ENCODE data around the gene INSYN2B. TPM values are rescaled to one million over a fixed set of nuclear protein-coding genes. Genes with fewer than 3 reads are reported as not detected.

The INSYN2B gene
- total RNA-seq, 1 experiment from 2014 or later: not detected

GRCh38 chr5:170021506-170021905, 41.2 kb upstream of the INSYN2B start:
- intact Hi-C loops (cut with micrococcal nuclease): no loop called here
- Histone ChIP-seq H3K36me3 (ENCODE audit: control insufficient read depth in 1 of 2, insufficient read depth in 2 of 2, low read length in 2 of 2) (no peaks in the 10 kb centered on the region), H3K79me2 (ENCODE audit: insufficient read depth, low read length) (no peaks in the 10 kb centered on the region), H3K27me3 (ENCODE audit: insufficient read depth, low read length) (peaks cover 83% of the 10 kb centered on the region), H3K4me3 (replicated peaks in 1 of 2; ENCODE audit: low read depth in 1 of 2, low read length in 2 of 2) (no peak overlapping the region), H3K4me2 (ENCODE audit: low read length) (no peak overlapping the region), H2AFZ (ENCODE audit: low read depth, low read length, poor library complexity, severe bottlenecking) (no peak overlapping the region), H3K9me3 (ENCODE audit: control insufficient read depth in 1 of 2, insufficient read depth in 1 of 2, low read depth in 1 of 2, low read length in 2 of 2) (no peaks in the 10 kb centered on the region), H3K9ac (ENCODE audit: low read length) (no peak overlapping the region), H3K9me2 (ENCODE audit: insufficient read depth) (no peaks in the 10 kb centered on the region), H3K27ac (ENCODE audit: low read depth, low read length) (no peak overlapping the region), H4K20me1 (ENCODE audit: insufficient read depth) (no peaks in the 10 kb centered on the region), H3K4me1 (ENCODE audit: control insufficient read depth in 1 of 2, insufficient read depth in 2 of 2, low read length in 2 of 2) (no peaks in the 10 kb centered on the region)
- TF ChIP-seq EZH2phosphoT487 (IDR thresholded peaks at IDR 0.05; ENCODE audit: borderline replicate concordance) (no peak), MAX (IDR thresholded peaks at IDR 0.05) (no peak), ELF1 (IDR thresholded peaks at IDR 0.05; ENCODE audit: borderline replicate concordance, low read depth) (no peak), SRF (IDR thresholded peaks at IDR 0.05; ENCODE audit: low read depth) (no peak), EGR1 (IDR thresholded peaks at IDR 0.05; ENCODE audit: low read depth) (no peak), SP1 (IDR thresholded peaks at IDR 0.05; ENCODE audit: low read depth) (no peak), POLR2AphosphoS5 (IDR thresholded peaks at IDR 0.05; ENCODE audit: low read depth, low read length) (no peak), RAD21 (IDR thresholded peaks at IDR 0.05; ENCODE audit: low read depth) (no peak), YY1 (IDR thresholded peaks at IDR 0.05; ENCODE audit: extremely low read depth, insufficient replicate concordance, low read depth, low read length) (no peak), TCF7L2 (IDR thresholded peaks at IDR 0.05; ENCODE audit: borderline replicate concordance, extremely low read depth, insufficient read depth, insufficient read length) (no peak), ZFX (IDR thresholded peaks at IDR 0.05) (no peak), CTCF (IDR thresholded peaks at IDR 0.05 in 2 of 3, conservative IDR thresholded peaks at IDR 0.05 in 1 of 3; ENCODE audit: borderline replicate concordance in 1 of 3, insufficient read depth in 1 of 3, low read depth in 2 of 3, low read length in 2 of 3) (no peak), REST (IDR thresholded peaks at IDR 0.05; ENCODE audit: low read depth) (no peak), EZH2 (IDR thresholded peaks at IDR 0.05) (no peak), SIN3A (IDR thresholded peaks at IDR 0.05; ENCODE audit: low read depth) (no peak), ATF3 (IDR thresholded peaks at IDR 0.05) (no peak)
- ATAC-seq (no peak), DNase-seq (ENCODE audit: low read depth, low spot score) (no peak)
- ChIA-PET CTCF (no interaction called here), RAD21 (ENCODE audit: low non-redundant PET in 1 of 2, low total read pairs in 2 of 2, uncharacterized antibody in 2 of 2, unreplicated experiment in 2 of 2) (no interaction called here), POLR2A (no interaction called here)
- BruUV-seq (replicated peaks): no TSS peak
